ENCODE results near the gene ANKRD55. TPM values are rescaled to one million over a fixed set of nuclear protein-coding genes. Genes with fewer than 3 reads are reported as not detected.

Gene ANKRD55
- total RNA-seq, 1 experiment from 2014 or later: not detected

DNA sequence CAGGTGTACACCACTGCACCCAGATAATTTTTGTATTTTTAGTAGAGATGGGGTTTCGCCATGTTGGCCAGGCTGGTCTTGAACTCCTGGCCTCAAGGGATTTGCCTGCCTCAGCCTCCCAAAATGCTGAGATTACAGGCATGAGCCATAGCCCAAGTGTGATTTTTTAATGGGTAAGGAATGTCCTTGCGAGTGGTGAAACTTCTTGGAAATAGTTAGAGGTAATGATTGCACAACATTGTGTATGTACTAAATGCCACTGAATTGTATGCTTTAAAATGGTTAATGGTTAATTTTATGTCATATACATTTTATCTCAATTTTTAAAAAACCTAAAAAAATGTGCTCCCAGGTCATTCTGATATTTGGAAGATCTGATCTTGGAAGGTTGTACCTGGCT lies 178.5 kb downstream of the ANKRD55 start (continued):
- no peak for TF ChIP-seq GTF2I (CRISPR knock-in tag; conservative IDR thresholded peaks at IDR 0.05)

DNA sequence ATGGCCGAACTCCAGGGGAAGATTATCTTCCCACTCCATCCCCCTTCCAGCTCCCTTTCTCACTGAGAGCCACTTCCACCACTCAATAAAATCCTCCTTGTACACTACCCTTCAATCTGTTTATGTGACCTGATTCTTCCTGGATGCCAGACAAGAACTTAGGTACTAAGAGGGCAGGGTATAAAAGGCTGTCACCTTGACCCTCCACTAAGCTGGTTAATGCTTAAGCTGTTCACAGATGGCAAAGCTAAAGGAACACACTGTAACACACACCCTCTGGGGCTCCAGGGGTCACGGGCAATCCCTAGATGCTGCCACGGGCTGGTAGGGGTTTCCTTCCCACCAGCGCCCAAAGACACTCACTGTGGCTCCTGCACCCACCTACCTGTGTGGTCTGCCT lies 179.8 kb downstream of the ANKRD55 start:
- no peaks in the 10 kb centered on the region for H3K4me1 Mint-ChIP-seq
- H3K27ac Mint-ChIP-seq: no peak overlapping the region
- no peaks in the 10 kb centered on the region; the same call in 1 of the 2 replicates for H3K27me3 Mint-ChIP-seq (ENCODE audit: low read depth)
- no peaks in the 10 kb centered on the region for H3K36me3 Mint-ChIP-seq
- ATAC-seq (no peak), DNase-seq (ENCODE audit: low spot score) (no peak)
- CTCF ChIA-PET: no interaction called here
- H3K9me3 Mint-ChIP-seq: peaks cover 8% of the 10 kb centered on the region
- no peak overlapping the region for H3K4me3 Mint-ChIP-seq
- POLR2A ChIA-PET: no interaction called here
- no peak for TF ChIP-seq PREB (CRISPR knock-in tag; IDR thresholded peaks at IDR 0.05; ENCODE audit: borderline replicate concordance)
- no peak for TF ChIP-seq ZNF219 (CRISPR knock-in tag; IDR thresholded peaks at IDR 0.05; ENCODE audit: borderline replicate concordance)
- no peak for TF ChIP-seq ELF4 (CRISPR knock-in tag; IDR thresholded peaks at IDR 0.05; ENCODE audit: low read depth)
- TF ChIP-seq PRRX2 (CRISPR knock-in tag; IDR thresholded peaks at IDR 0.05): no peak
- TF ChIP-seq FOXJ3 (CRISPR knock-in tag; IDR thresholded peaks at IDR 0.05; ENCODE audit: borderline replicate concordance): no peak
- no peak for TF ChIP-seq TEAD1 (CRISPR knock-in tag; IDR thresholded peaks at IDR 0.05)
- no peak for TF ChIP-seq RELA (CRISPR knock-in tag; IDR thresholded peaks at IDR 0.05; ENCODE audit: borderline replicate concordance)
- TF ChIP-seq ZNF121 (CRISPR knock-in tag; IDR thresholded peaks at IDR 0.05): no peak
- TF ChIP-seq HMGA2 (CRISPR knock-in tag; IDR thresholded peaks at IDR 0.05): no peak
- TF ChIP-seq, protein P1, sequence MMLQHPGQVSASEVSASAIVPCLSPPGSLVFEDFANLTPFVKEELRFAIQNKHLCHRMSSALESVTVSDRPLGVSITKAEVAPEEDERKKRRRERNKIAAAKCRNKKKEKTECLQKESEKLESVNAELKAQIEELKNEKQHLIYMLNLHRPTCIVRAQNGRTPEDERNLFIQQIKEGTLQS (CRISPR knock-in tag; conservative IDR thresholded peaks at IDR 0.05): no peak
- no peak for TF ChIP-seq ERG (CRISPR knock-in tag; IDR thresholded peaks at IDR 0.05)
- TF ChIP-seq IRF2 (CRISPR knock-in tag; IDR thresholded peaks at IDR 0.05; ENCODE audit: borderline replicate concordance, low read depth): no peak
- TF ChIP-seq ETV6 (CRISPR knock-in tag; IDR thresholded peaks at IDR 0.05): no peak
- TF ChIP-seq GTF2I (CRISPR knock-in tag; conservative IDR thresholded peaks at IDR 0.05): no peak
- TF ChIP-seq, protein P2, sequence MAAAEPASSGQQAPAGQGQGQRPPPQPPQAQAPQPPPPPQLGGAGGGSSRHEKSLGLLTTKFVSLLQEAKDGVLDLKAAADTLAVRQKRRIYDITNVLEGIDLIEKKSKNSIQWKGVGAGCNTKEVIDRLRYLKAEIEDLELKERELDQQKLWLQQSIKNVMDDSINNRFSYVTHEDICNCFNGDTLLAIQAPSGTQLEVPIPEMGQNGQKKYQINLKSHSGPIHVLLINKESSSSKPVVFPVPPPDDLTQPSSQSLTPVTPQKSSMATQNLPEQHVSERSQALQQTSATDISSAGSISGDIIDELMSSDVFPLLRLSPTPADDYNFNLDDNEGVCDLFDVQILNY (CRISPR knock-in tag; IDR thresholded peaks at IDR 0.05): no peak
- no peak for TF ChIP-seq FOXP1 (CRISPR knock-in tag; IDR thresholded peaks at IDR 0.05; ENCODE audit: borderline replicate concordance)
- no peak for TF ChIP-seq CREB1 (CRISPR knock-in tag; IDR thresholded peaks at IDR 0.05)
- TF ChIP-seq NFATC4 (CRISPR knock-in tag; IDR thresholded peaks at IDR 0.05): no peak

GRCh38 chr5:56052735-56053134 lies 180.4 kb downstream of the ANKRD55 start:
- Mint-ChIP-seq H3K27me3 (ENCODE audit: low read depth) (no peaks in the 10 kb centered on the region; the same call in 1 of the 2 replicates), H3K4me3 (no peak overlapping the region), H3K4me1 (no peaks in the 10 kb centered on the region), H3K9me3 (peaks cover 8% of the 10 kb centered on the region), H3K36me3 (no peaks in the 10 kb centered on the region), H3K27ac (no peak overlapping the region)
- no peak for DNase-seq (ENCODE audit: low spot score)
- ATAC-seq: no peak
- POLR2A ChIA-PET: no interaction called here
- CTCF ChIA-PET: no interaction called here
- TF ChIP-seq CREB1 (CRISPR knock-in tag; IDR thresholded peaks at IDR 0.05) (no peak), STAT6 (CRISPR knock-in tag; conservative IDR thresholded peaks at IDR 0.05; ENCODE audit: low read depth) (no peak), ZNF425 (CRISPR knock-in tag; conservative IDR thresholded peaks at IDR 0.05) (no peak), SMAD4 (CRISPR knock-in tag; IDR thresholded peaks at IDR 0.05) (no peak), TCF7 (CRISPR knock-in tag; IDR thresholded peaks at IDR 0.05; ENCODE audit: low read depth) (no peak)
- TF ChIP-seq, protein P2 (CRISPR knock-in tag; IDR thresholded peaks at IDR 0.05): no peak
- TF ChIP-seq, protein P3, sequence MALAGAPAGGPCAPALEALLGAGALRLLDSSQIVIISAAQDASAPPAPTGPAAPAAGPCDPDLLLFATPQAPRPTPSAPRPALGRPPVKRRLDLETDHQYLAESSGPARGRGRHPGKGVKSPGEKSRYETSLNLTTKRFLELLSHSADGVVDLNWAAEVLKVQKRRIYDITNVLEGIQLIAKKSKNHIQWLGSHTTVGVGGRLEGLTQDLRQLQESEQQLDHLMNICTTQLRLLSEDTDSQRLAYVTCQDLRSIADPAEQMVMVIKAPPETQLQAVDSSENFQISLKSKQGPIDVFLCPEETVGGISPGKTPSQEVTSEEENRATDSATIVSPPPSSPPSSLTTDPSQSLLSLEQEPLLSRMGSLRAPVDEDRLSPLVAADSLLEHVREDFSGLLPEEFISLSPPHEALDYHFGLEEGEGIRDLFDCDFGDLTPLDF (CRISPR knock-in tag; IDR thresholded peaks at IDR 0.05): no peak

Data from WTC11 (cell line).